Calu3 (cell line): ENCODE data around the gene NTSR1. TPM values are rescaled to one million over a fixed set of nuclear protein-coding genes. Genes with fewer than 3 reads are reported as not detected.
A peak's percentile ranks its signal among the peaks of the same experiment; 100 is the strongest.

ENCODE experiments used
- BruUV-seq: library from RNA; stranded (reverse); fragments of 400-500 nt; replicated peaks from 2 replicates; lab custom pipeline; 2021; lab: Mats Ljungman, UMichigan
- CTCF ChIA-PET: fragments of 300-600 bp; sonication (Branson Sonifier 250); formaldehyde crosslinking; loops from one replicate; lab custom pipeline; 2022; ENCODE audit warnings: antibody characterized with exemption; lab: Charles Lee
- DNase-seq: peaks from one replicate; pipeline ENCODE4 v3.0.0; 2022
- H3K27ac Mint-ChIP-seq: one replicate; pipeline ENCODE4 v1.8.0; 2022; ENCODE audit warnings: mixed read lengths; ENCODE audit not compliant: unreplicated experiment
- H3K27me3 Mint-ChIP-seq: one replicate; pipeline ENCODE4 v1.8.0; 2022; ENCODE audit warnings: mixed read lengths; ENCODE audit not compliant: unreplicated experiment
- H3K36me3 Mint-ChIP-seq: one replicate; pipeline ENCODE4 v1.8.0; 2022; ENCODE audit warnings: mild to moderate bottlenecking, moderate library complexity, mixed read lengths; ENCODE audit not compliant: insufficient read depth, unreplicated experiment
- H3K4me1 Mint-ChIP-seq: one replicate; pipeline ENCODE4 v1.8.0; 2022; ENCODE audit warnings: mild to moderate bottlenecking, low read depth, mixed read lengths; ENCODE audit not compliant: unreplicated experiment
- H3K4me3 Mint-ChIP-seq: one replicate; pipeline ENCODE4 v1.8.0; 2022; ENCODE audit warnings: mild to moderate bottlenecking, low read depth, moderate library complexity, mixed read lengths; ENCODE audit not compliant: unreplicated experiment
- H3K9me3 Mint-ChIP-seq: one replicate; pipeline ENCODE4 v1.8.0; 2022; ENCODE audit warnings: low read depth, mixed read lengths; ENCODE audit not compliant: unreplicated experiment
- intact Hi-C: fragments of 100-400 bp; cut with micrococcal nuclease; formaldehyde crosslinking; loops from one replicate; pipeline ENCODE4 v1.10.0; 2022; ENCODE audit not compliant: unreplicated experiment
- total RNA-seq: library from RNA; stranded (reverse); gene quantifications from 2 replicates; pipeline ENCODE4 v1.2.3, GENCODE V29; 2022
- TF ChIP-seq, protein P1 (sequence below): fragments of 200-600 bp; IDR thresholded peaks from one replicate; pipeline ENCODE4 v1.8.0; 2022; ENCODE audit warnings: antibody characterized with exemption; ENCODE audit not compliant: unreplicated experiment

The NTSR1 gene
- total RNA-seq, 1 experiment from 2014 or later, result not detected

DNA sequence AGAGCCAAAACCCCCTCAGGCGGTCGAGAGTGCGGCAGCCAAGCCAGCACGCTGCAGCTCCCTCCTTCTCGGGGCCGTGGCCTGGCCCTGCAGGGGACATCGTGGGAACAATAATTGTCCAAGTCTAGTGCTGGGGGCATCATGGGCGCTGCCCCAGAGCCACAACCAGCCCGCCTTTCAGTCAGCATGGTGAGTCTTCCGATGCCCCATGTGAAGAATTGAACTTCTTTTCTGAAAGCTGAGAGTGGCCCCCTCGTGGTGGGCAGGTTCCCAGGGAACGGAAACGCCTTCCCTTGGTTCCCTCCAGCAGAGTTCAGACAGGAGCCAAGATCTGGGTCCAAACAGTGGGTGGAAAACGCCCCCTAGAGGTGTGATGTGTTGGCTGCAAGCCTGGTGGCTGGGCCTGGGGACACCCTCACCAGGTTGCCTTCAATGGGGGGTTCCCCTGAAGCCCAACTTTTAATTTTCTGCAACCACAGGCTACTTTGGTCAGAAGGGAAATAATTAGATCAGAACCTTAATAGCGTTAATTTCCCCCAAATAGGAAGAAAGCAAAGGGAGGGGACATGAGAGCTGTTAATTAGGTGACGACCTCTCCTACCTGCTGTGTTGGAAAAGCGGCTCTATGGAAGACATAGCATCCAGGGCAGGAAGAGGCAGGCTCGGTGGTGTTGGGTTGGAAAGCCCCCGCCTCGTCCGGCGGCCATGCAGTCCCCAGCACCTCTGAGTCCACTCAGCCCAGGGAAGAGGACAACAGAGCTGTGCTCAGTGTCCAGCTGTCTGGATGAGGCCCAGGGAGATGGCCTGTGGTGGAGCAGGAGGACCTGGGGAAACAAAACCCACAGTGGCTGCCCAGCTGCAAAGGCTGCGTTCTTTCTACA is 82.9 kb downstream of the NTSR1 start:
- intact Hi-C loops, result loop anchor here (1.0 to 5.0 kb wide), 5 partner anchors 88 to 289 kb away; no protein-coding TSS in a partner anchor
- peaks cover 40% of the 10 kb centered on the region for H3K27me3 Mint-ChIP-seq
- peaks cover 36% of the 10 kb centered on the region for H3K36me3 Mint-ChIP-seq
- H3K9me3 Mint-ChIP-seq, result no peaks in the 10 kb centered on the region
- DNase-seq, result peak; percentile 96
- no peak overlapping the region for H3K4me3 Mint-ChIP-seq
- peaks cover 27% of the 10 kb centered on the region for H3K4me1 Mint-ChIP-seq
- CTCF ChIA-PET, result interaction anchor here (0.7 to 2.2 kb wide), 19 partner anchors 17 to 310 kb away, joined by 3 to 28 read pairs (median 5); no protein-coding TSS in a partner anchor
- BruUV-seq, result no TSS peak
- TF ChIP-seq, protein P1, sequence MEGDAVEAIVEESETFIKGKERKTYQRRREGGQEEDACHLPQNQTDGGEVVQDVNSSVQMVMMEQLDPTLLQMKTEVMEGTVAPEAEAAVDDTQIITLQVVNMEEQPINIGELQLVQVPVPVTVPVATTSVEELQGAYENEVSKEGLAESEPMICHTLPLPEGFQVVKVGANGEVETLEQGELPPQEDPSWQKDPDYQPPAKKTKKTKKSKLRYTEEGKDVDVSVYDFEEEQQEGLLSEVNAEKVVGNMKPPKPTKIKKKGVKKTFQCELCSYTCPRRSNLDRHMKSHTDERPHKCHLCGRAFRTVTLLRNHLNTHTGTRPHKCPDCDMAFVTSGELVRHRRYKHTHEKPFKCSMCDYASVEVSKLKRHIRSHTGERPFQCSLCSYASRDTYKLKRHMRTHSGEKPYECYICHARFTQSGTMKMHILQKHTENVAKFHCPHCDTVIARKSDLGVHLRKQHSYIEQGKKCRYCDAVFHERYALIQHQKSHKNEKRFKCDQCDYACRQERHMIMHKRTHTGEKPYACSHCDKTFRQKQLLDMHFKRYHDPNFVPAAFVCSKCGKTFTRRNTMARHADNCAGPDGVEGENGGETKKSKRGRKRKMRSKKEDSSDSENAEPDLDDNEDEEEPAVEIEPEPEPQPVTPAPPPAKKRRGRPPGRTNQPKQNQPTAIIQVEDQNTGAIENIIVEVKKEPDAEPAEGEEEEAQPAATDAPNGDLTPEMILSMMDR, result peak; percentile 99
- no peak overlapping the region for H3K27ac Mint-ChIP-seq

- DNase-seq, result peak; percentile 36
- H3K27ac Mint-ChIP-seq, result no peak overlapping the region
- H3K4me1 Mint-ChIP-seq, result peaks cover 29% of the 10 kb centered on the region
- peaks cover 42% of the 10 kb centered on the region for H3K36me3 Mint-ChIP-seq
- TF ChIP-seq, protein P1, result no peak
- peaks cover 32% of the 10 kb centered on the region for H3K27me3 Mint-ChIP-seq
- H3K4me3 Mint-ChIP-seq, result no peak overlapping the region
- CTCF ChIA-PET, result interaction anchor here (0.6 to 2.2 kb wide), 17 partner anchors 16 to 311 kb away, joined by 3 to 28 read pairs (median 5); no protein-coding TSS in a partner anchor
- no peaks in the 10 kb centered on the region for H3K9me3 Mint-ChIP-seq
- intact Hi-C loops, result loop anchor here (5.0 kb wide), 2 partner anchors 105 to 290 kb away; no protein-coding TSS in a partner anchor
- no TSS peak for BruUV-seq
Observed at GRCh38 chr20:62792182-62792939, 83.7 kb downstream of the NTSR1 start.

GRCh38 chr20:62792940-62793756 is 84.5 kb downstream of the NTSR1 start:
- H3K27ac Mint-ChIP-seq, result peak overlapping the region; percentile 76
- no peaks in the 10 kb centered on the region for H3K9me3 Mint-ChIP-seq
- H3K36me3 Mint-ChIP-seq, result peaks cover 50% of the 10 kb centered on the region
- peaks cover 24% of the 10 kb centered on the region for H3K27me3 Mint-ChIP-seq
- peaks cover 37% of the 10 kb centered on the region for H3K4me1 Mint-ChIP-seq
- no peak for DNase-seq
- intact Hi-C loops, result loop anchor here (5.0 kb wide), 2 partner anchors 106 to 291 kb away; no protein-coding TSS in a partner anchor
- peak overlapping the region; percentile 78 for H3K4me3 Mint-ChIP-seq
- BruUV-seq, result no TSS peak
- TF ChIP-seq, protein P1, result no peak
- CTCF ChIA-PET, result interaction anchor here (0.6 to 3.3 kb wide), 13 partner anchors 12 to 432 kb away, joined by 3 to 28 read pairs (median 5); partner anchors contain the start of gene OGFR
